K562 (cell line): ENCODE results near the gene SCYL2. TPM values are rescaled to one million over a fixed set of nuclear protein-coding genes. Genes with fewer than 3 reads are reported as not detected.

ENCODE experiments used
- ATAC-seq: fragments of 200-7000 bp; cut with Tn5 transposase; 3 replicates; pipeline ENCODE4 v1.9.1; 2020; ENCODE audit warnings: moderate library complexity
- BruUV-seq: library from RNA; stranded (reverse); fragments of 400-500 nt; replicated peaks from 2 replicates; lab custom pipeline; 2021; lab: Mats Ljungman, UMichigan
- CTCF ChIA-PET: fragments of 300-600 bp; formaldehyde crosslinking; extraction: SDS; loops from one replicate; lab custom pipeline; 2021; ENCODE audit warnings: low intra/inter-chr PET ratio; lab: Yijun Ruan, JAX
- POLR2A ChIA-PET: fragments of 300-600, 350-650 bp; sonication (Branson Sonifier 250); formaldehyde crosslinking; extraction: SDS; loops from one replicate; lab custom pipeline; 2021; ENCODE audit warnings: antibody characterized with exemption, inconsistent platforms; lab: Yijun Ruan, JAX
- DNase-seq, 4 experiments: peaks; one replicate each; pipeline versions ENCODE4 v3.0.0 to v3.0.0-alpha.2; 2011 to 2018; ENCODE audit warnings: low spot score in 3 of 4, mixed read lengths in 3 of 4; ENCODE audit errors: extremely low read depth in 1 of 4
- FAIRE-seq: peaks from 2 replicates; lab custom pipeline; 2011; peaks lifted over from hg19 to GRCh38; lab: Jason Lieb, UNC
- H2AFZ ChIP-seq: 2 replicates; pipeline ENCODE4 v1.6.0; 2011; ENCODE audit warnings: low read depth, low read length, control low read depth, inconsistent platforms
- H3K27ac ChIP-seq: fragments of 200-600 bp; 3 replicates; pipeline ENCODE4 v1.8.0; 2011; ENCODE audit warnings: low read depth, mild to moderate bottlenecking, control low read depth, inconsistent platforms, low read length, moderate library complexity, mixed read lengths; ENCODE audit errors: extremely low read depth
- H3K27me3 ChIP-seq, 2 experiments: fragments of 300-600 bp in 1 of 2; 2 replicates in 1 of 2; 3 replicates in 1 of 2; pipeline versions ENCODE4 v1.6.0 to v1.8.0; 2011; ENCODE audit warnings: inconsistent platforms in 2 of 2, low read length in 2 of 2, mild to moderate bottlenecking in 1 of 2, mixed read lengths in 1 of 2, moderate library complexity in 1 of 2; ENCODE audit not compliant: control insufficient read depth in 2 of 2, insufficient read depth in 2 of 2
- H3K36me3 ChIP-seq: fragments of 300-600 bp; 3 replicates; pipeline ENCODE4 v1.8.0; 2011; ENCODE audit warnings: mild to moderate bottlenecking, low read length, inconsistent platforms; ENCODE audit not compliant: control insufficient read depth, insufficient read depth
- H3K4me1 ChIP-seq, 2 experiments: fragments of 200-600 bp in 1 of 2; replicated peaks in 1 of 2; 2 replicates in 1 of 2; 3 replicates in 1 of 2; pipeline versions ENCODE4 v1.5.1 to v1.8.0; 2011; ENCODE audit warnings: inconsistent platforms in 2 of 2, low read length in 2 of 2, mild to moderate bottlenecking in 1 of 2, mixed read lengths in 1 of 2, moderate library complexity in 1 of 2; ENCODE audit not compliant: control insufficient read depth in 2 of 2, insufficient read depth in 2 of 2
- H3K4me2 ChIP-seq: 2 replicates; pipeline ENCODE4 v1.6.1; 2011; ENCODE audit warnings: low read length, control low read depth, inconsistent platforms, mixed read lengths; ENCODE audit not compliant: insufficient read depth
- H3K4me3 ChIP-seq: fragments of 200-600 bp; sonication (generic), shearing (Covaris generic); 2 replicates; pipeline ENCODE4 v1.5.1; 2016; ENCODE audit warnings: control low read depth, inconsistent platforms
- H3K79me2 ChIP-seq: fragments of 200-600 bp; 3 replicates; pipeline ENCODE4 v1.8.0; 2011; ENCODE audit warnings: low read length, inconsistent platforms; ENCODE audit not compliant: control insufficient read depth, insufficient read depth
- H3K9ac ChIP-seq, 2 experiments: 2 replicates each; pipeline versions ENCODE4 v1.6.0 to v1.6.1; 2011; ENCODE audit warnings: low read depth in 2 of 2, low read length in 2 of 2, control low read depth in 1 of 2, inconsistent platforms in 1 of 2, mild to moderate bottlenecking in 1 of 2, mixed read lengths in 1 of 2; ENCODE audit not compliant: insufficient read depth in 1 of 2
- H3K9me1 ChIP-seq: one replicate; pipeline ENCODE4 v1.6.0; 2011; ENCODE audit warnings: inconsistent platforms, mild to moderate bottlenecking, low read length, moderate library complexity; ENCODE audit not compliant: control insufficient read depth, insufficient read depth
- H3K9me3 ChIP-seq: replicated peaks from 2 replicates; pipeline ENCODE4 v1.5.1; 2011; ENCODE audit warnings: low read depth, low read length, inconsistent platforms; ENCODE audit not compliant: control insufficient read depth, insufficient read depth
- H4K20me1 ChIP-seq: replicated peaks from 2 replicates; pipeline ENCODE4 v1.6.1; 2011; ENCODE audit warnings: low read length, inconsistent platforms, mixed read lengths; ENCODE audit not compliant: control insufficient read depth, insufficient read depth
- ATF3 ChIP-seq, 2 experiments: fragments of 450-650 bp in 1 of 2; sonication (generic) in 1 of 2; formaldehyde crosslinking in 1 of 2; IDR thresholded peaks in 1 of 2; conservative IDR thresholded peaks in 1 of 2; 2 replicates each; pipeline versions ENCODE4 v1.6.1 to v1.8.1; 2016 to 2023; ENCODE audit warnings: mild to moderate bottlenecking in 2 of 2, moderate library complexity in 2 of 2, inconsistent platforms in 1 of 2, missing genetic modification reagents in 1 of 2
- CBFA2T3 ChIP-seq: fragments of 450-650 bp; IDR thresholded peaks from 2 replicates; pipeline ENCODE4 v1.6.1; 2017
- CEBPB ChIP-seq: fragments of 450-650 bp; IDR thresholded peaks from 2 replicates; pipeline ENCODE4 v1.6.1; 2016; ENCODE audit warnings: missing genetic modification characterization, missing compliant biosample characterization
- CEBPG ChIP-seq, 3 experiments: fragments of 200-800 bp in 1 of 3; sonication (Bioruptor generic) in 1 of 3; sonication (generic) in 1 of 3; formaldehyde crosslinking in 1 of 3; IDR thresholded peaks in 2 of 3; conservative IDR thresholded peaks in 1 of 3; 2 replicates each; pipeline versions ENCODE4 v1.6.1 to v1.8.0; 2016 to 2022; ENCODE audit warnings: missing compliant biosample characterization in 2 of 3, missing genetic modification characterization in 2 of 3, mild to moderate bottlenecking in 1 of 3, missing genetic modification reagents in 1 of 3
- KLF6 ChIP-seq: fragments of 250-450 bp; sonication (Bioruptor Pico); IDR thresholded peaks from 2 replicates; pipeline ENCODE4 v1.4.0; 2020; ENCODE audit warnings: mild to moderate bottlenecking, moderate library complexity, borderline replicate concordance
- PTBP1 ChIP-seq: fragments of 200-400 bp; formaldehyde crosslinking; IDR thresholded peaks from 2 replicates; pipeline ENCODE4 v1.6.1; 2017; ENCODE audit warnings: low read depth, low read length
- ZNF644 ChIP-seq: fragments of 200-800 bp; sonication (Bioruptor generic); IDR thresholded peaks from 2 replicates; pipeline ENCODE4 v1.6.1; 2016; ENCODE audit warnings: low read depth, missing genetic modification characterization, missing compliant biosample characterization
- WGBS: fragments of 100-300 bp; shearing (Covaris generic); methylation state at CpG from one replicate; pipeline ENCODE4 v1.1.6; 2016; ENCODE audit warnings: low coverage, mixed read lengths; ENCODE audit not compliant: insufficient coverage; ENCODE audit errors: missing lambda C conversion rate; 5-methylcytosine and 5-hydroxymethylcytosine counted together
- in situ Hi-C: fragments of 300-500 bp; cut with MboI; formaldehyde crosslinking; loops from 4 replicates; pipeline ENCODE4 v1.15.0; 2018; ENCODE audit warnings: inconsistent platforms, mixed read lengths
- intact Hi-C: fragments of 100-400 bp; cut with micrococcal nuclease; formaldehyde crosslinking; loops from 2 replicates; pipeline ENCODE4 v1.14.2; 2022
- polyA plus RNA-seq, 8 experiments: library from polyadenylated mRNA; depleted of rRNA in 4 of 8; stranded (reverse) in 5 of 8; unstranded in 3 of 8; fragments of >200 nt; fragmentation: Nextera tagmentation in 2 of 8; fragmentation: Illumina TruSeq in 1 of 8; extraction: Ambion mirVana in 2 of 8; extraction: Trizol in 1 of 8; gene quantifications; 2 replicates each; pipeline versions ENCODE4 v1.2.1 to v1.2.3, GENCODE V29; 2011 to 2014; ENCODE audit warnings: inconsistent platforms in 1 of 8, missing spikeins in 1 of 8
- total RNA-seq, 7 experiments: library from RNA; depleted of rRNA in 6 of 7; stranded (reverse); fragments of >200 nt in 6 of 7; fragmentation: Illumina TruSeq in 2 of 7; extraction: Trizol in 2 of 7; gene quantifications; 2 replicates each; pipeline versions ENCODE4 v1.2.1 to v1.2.3, GENCODE V29; 2011 to 2021; ENCODE audit warnings: low replicate concordance in 1 of 7

Gene SCYL2
- total and polyA plus RNA-seq, 9 of the 15 experiments (the other 6 are each of a cell fraction or from before 2014, with no cell fraction given), result 9.9 to 49.0 (median 32.9) TPM

DNA sequence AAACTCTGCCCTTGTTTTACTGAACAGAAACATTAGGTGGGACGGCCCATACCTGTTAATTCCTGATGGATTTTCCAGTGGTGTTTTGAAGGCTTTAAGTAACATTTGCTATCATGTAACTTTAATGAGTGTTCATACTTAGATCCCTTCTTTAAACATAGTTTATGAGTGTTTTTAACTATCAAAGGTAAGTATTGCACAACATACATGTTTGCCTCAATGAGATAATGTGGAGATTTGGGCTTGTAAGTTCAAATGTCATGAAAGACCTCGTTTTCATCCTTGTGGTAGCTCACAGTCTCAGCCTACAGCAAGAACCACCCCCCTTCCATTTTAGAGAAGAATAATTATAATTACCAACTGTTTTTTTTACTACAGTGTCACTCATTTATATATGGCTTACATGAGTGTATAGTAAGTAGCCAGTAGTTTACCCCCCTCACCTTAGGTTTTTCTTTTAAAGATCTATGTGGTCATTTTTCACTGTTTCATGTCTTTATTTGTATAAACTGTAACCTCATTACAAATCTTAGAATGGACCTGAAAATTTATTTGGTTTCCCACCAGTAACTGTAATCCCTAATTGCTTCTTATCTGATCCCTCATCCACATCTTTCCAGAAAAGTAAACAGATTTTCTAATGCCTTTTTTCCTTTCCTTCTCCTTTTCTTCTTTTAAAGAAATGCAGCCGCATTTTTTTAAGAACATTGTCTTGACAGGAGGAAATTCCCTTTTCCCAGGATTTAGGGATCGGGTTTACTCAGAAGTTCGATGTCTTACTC lies 47.5 kb upstream of the SCYL2 start:
- Histone ChIP-seq H3K79me2 (no peaks in the 10 kb centered on the region), H3K4me2 (no peak overlapping the region), H3K4me3 (no peak overlapping the region), H3K9me1 (no peaks in the 10 kb centered on the region), H3K4me1 (no peaks in the 10 kb centered on the region), H3K36me3 (peaks cover 88% of the 10 kb centered on the region), H3K9me3 (no peaks in the 10 kb centered on the region), H3K27me3 (no peaks in the 10 kb centered on the region), H3K9ac (no peak overlapping the region), H4K20me1 (no peaks in the 10 kb centered on the region), H3K27ac (no peak overlapping the region), H2AFZ (no peak overlapping the region)
- ATAC-seq (no peak), DNase-seq (no peak), FAIRE-seq (no peak)
- TF ChIP-seq PTBP1, result no peak
- no peak for TF ChIP-seq CBFA2T3
- peak; percentile 90 for TF ChIP-seq CEBPB
- TF ChIP-seq CEBPG (CRISPR knock-in tag; IDR thresholded peaks at IDR 0.05), result no peak
- TF ChIP-seq CEBPG (tag; conservative IDR thresholded peaks at IDR 0.05 in 1 of 2, IDR thresholded peaks at IDR 0.05 in 1 of 2), result peak in 1 of 2 experiments; percentile 82; a peak in 2 of 4 replicates
- in situ Hi-C loops, result no loop called here
- ChIA-PET CTCF (no interaction called here), POLR2A (no interaction called here)
- 73% methylated on average over 5 of the region's 5 CpGs for WGBS
- no TSS peak for BruUV-seq
- intact Hi-C loops, result loop anchor here (10.0 kb wide), 1 partner anchor 405 kb away; no protein-coding TSS in a partner anchor

DNA sequence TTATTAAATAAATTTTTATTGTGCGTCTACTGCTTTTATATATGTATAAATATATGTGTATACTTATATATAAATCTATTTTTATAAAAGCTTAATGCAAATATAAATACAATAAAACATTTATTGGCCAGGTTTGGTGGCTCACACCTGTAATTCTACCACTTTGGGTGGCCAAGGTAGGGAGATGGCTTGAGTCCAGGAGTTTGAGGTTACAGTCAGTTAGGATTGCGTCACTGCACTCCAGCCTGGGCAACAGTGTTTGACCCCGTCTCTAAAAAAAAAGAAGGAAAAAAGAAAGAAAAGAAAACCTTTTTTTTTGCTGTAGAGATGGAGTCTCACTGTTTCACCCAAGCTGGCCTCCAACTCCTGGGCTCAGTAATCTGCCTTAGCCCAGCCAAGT lies 45.5 kb upstream of the SCYL2 start:
- Histone ChIP-seq H3K9me3 (no peaks in the 10 kb centered on the region), H3K4me2 (no peak overlapping the region), H3K4me3 (no peak overlapping the region), H3K79me2 (no peaks in the 10 kb centered on the region), H3K27ac (no peak overlapping the region), H3K9me1 (no peaks in the 10 kb centered on the region), H4K20me1 (no peaks in the 10 kb centered on the region), H2AFZ (no peak overlapping the region), H3K9ac (no peak overlapping the region), H3K4me1 (no peaks in the 10 kb centered on the region), H3K36me3 (peaks cover 87% of the 10 kb centered on the region), H3K27me3 (no peaks in the 10 kb centered on the region)
- DNase-seq, result no peak
- WGBS, result 88% methylated on average over 3 of the region's 3 CpGs
- intact Hi-C loops (loop anchor here (10.0 kb wide), 1 partner anchor 407 kb away; no protein-coding TSS in a partner anchor), in situ Hi-C loops (no loop called here)
- FAIRE-seq, result no peak
- ChIA-PET POLR2A (no interaction called here), CTCF (no interaction called here)
- no TSS peak for BruUV-seq
- no peak for ATAC-seq
- TF ChIP-seq KLF6 (CRISPR knock-in tag) (no peak), CEBPG (CRISPR knock-in tag; IDR thresholded peaks at IDR 0.05) (0 out of 2 replicates have a peak, but pooled peaks have one; percentile 14), CEBPG (tag; conservative IDR thresholded peaks at IDR 0.05 in 1 of 2, IDR thresholded peaks at IDR 0.05 in 1 of 2) (no peak), CEBPB (peak; percentile 79), ATF3 (IDR thresholded peaks at IDR 0.05) (0 out of 2 replicates have a peak, but pooled peaks have one; percentile 11), ATF3 (CRISPR knock-in tag; conservative IDR thresholded peaks at IDR 0.05) (no peak), ZNF644 (no peak)
- TF ChIP-seq, all 486 proteins: peak for 3
